ENCODE data around the gene IL1F10. TPM values are rescaled to one million over a fixed set of nuclear protein-coding genes. Genes with fewer than 3 reads are reported as not detected.

The IL1F10 gene
- total and polyA plus RNA-seq, 2 of the 8 experiments (the other 6 are each of a cell fraction or from before 2014, with no cell fraction given) = not detected

DNA sequence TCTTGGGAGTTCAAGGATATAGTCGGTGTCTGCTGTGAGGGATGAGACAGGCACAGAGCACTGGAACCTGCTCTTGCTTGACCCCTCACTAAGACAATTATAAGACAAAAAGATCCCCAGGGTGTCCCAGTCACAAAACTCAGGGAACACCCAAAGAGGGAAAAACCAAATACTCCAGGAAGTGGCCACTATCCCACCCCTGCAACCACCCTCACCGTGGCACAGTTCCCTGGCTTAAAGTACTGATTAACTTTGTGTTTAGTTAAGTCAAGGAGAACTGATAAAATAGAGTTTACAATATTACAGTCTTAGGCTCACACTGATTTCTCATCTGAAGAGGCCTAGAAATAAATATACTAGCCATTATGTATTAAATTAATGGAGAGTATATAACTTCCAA lies 28.6 kb upstream of the IL1F10 start:
- no peak overlapping the region for H3K4me3 ChIP-seq (ENCODE audit: extremely low read depth in 1 of 4, insufficient read depth in 2 of 4, low read depth in 3 of 4, low read length in 4 of 4)
- no peak overlapping the region for H3K4me2 ChIP-seq (ENCODE audit: insufficient read depth in 1 of 2, low read depth in 2 of 2, low read length in 2 of 2)
- H2AK5ac ChIP-seq (ENCODE audit: low read depth, low read length) = no peak overlapping the region
- H3K27me3 ChIP-seq (replicated peaks in 1 of 4; ENCODE audit: control insufficient read depth in 3 of 4, extremely low read depth in 1 of 4, insufficient read depth in 3 of 4, low read length in 3 of 4) = no peaks in the 10 kb centered on the region; a peak in 1 of 7 replicates
- 84% methylated on average over 2 of the region's 2 CpGs; no CpG with 5 or more reads in 1 of the 2 experiments for WGBS, 2 experiments (ENCODE audit: extremely low coverage in 1 of 2, insufficient coverage in 1 of 2, insufficient read length in 1 of 2, insufficient replicate concordance in 2 of 2, low coverage in 1 of 2, low lambda C conversion rate in 2 of 2, missing lambda C conversion rate in 1 of 2)
- no peak overlapping the region for H4K8ac ChIP-seq (ENCODE audit: extremely low read depth, insufficient read depth, low read length)
- H4K20me1 ChIP-seq (replicated peaks in 1 of 2; ENCODE audit: control insufficient read depth in 1 of 2, insufficient read depth in 2 of 2, low read length in 2 of 2) = no peaks in the 10 kb centered on the region
- H3K4me1 ChIP-seq (replicated peaks in 1 of 4; ENCODE audit: control insufficient read depth in 3 of 4, insufficient read depth in 4 of 4, low read length in 3 of 4) = no peaks in the 10 kb centered on the region
- no peak overlapping the region for H3K23ac ChIP-seq (ENCODE audit: insufficient read length)
- ChIA-PET POLR2A (ENCODE audit: partially characterized antibody) (no interaction called here), CTCF (ENCODE audit: partially characterized antibody) (no interaction called here)
- H3K14ac ChIP-seq (ENCODE audit: insufficient read length) = no peak overlapping the region
- H3K18ac ChIP-seq (ENCODE audit: extremely low read depth, low read length) = no peak overlapping the region
- no peak overlapping the region for H4K91ac ChIP-seq (replicated peaks; ENCODE audit: insufficient read length, low read length)
- no peak overlapping the region for H3K27ac ChIP-seq (ENCODE audit: low read depth, low read length)
- H3K23me2 ChIP-seq (ENCODE audit: low read depth, low read length) = no peaks in the 10 kb centered on the region
- H3K9me3 ChIP-seq (ENCODE audit: insufficient read depth in 2 of 2, low read depth in 1 of 2, low read length in 1 of 2) = no peaks in the 10 kb centered on the region
- no peak overlapping the region for H4K5ac ChIP-seq (ENCODE audit: insufficient read length, low read depth, low read length)
- H2BK20ac ChIP-seq (ENCODE audit: low read length) = no peak overlapping the region
- no peak overlapping the region for H2BK5ac ChIP-seq (ENCODE audit: low read depth, low read length)
- DNase-seq (ENCODE audit: low read depth in 1 of 2, low spot score in 2 of 2) (no peak), FAIRE-seq (no peak)
- H3K36me3 ChIP-seq (ENCODE audit: control insufficient read depth in 2 of 4, insufficient read depth in 4 of 4, low read length in 3 of 4) = no peaks in the 10 kb centered on the region
- H2BK12ac ChIP-seq (ENCODE audit: low read depth, low read length) = no peak overlapping the region
- no peaks in the 10 kb centered on the region for H3K79me1 ChIP-seq (ENCODE audit: low read depth, low read length)
- TF ChIP-seq HDAC6 (IDR thresholded peaks at IDR 0.05; ENCODE audit: low read depth, low read length) = no peak
- TF ChIP-seq SP2 (IDR thresholded peaks at IDR 0.05; ENCODE audit: low read length) = no peak
- TF ChIP-seq PHF8 (conservative IDR thresholded peaks at IDR 0.05; ENCODE audit: low read depth, low read length) = no peak
- no peak for TF ChIP-seq CBX5 (IDR thresholded peaks at IDR 0.05; ENCODE audit: low read depth, low read length)
- no peak for TF ChIP-seq RAD21 (IDR thresholded peaks at IDR 0.05 in 1 of 2, conservative IDR thresholded peaks at IDR 0.05 in 1 of 2; ENCODE audit: low read depth in 2 of 2, low read length in 2 of 2)
- no peak for TF ChIP-seq TCF12 (IDR thresholded peaks at IDR 0.05; ENCODE audit: low read depth, low read length)
- no peak for TF ChIP-seq EP300 (IDR thresholded peaks at IDR 0.05; ENCODE audit: borderline replicate concordance in 1 of 2, low read depth in 2 of 2, low read length in 2 of 2)
- TF ChIP-seq SIN3A (conservative IDR thresholded peaks at IDR 0.05 in 1 of 2, IDR thresholded peaks at IDR 0.05 in 1 of 2; ENCODE audit: low read depth in 1 of 2, low read length in 2 of 2) = no peak
- H3K4ac ChIP-seq (replicated peaks; ENCODE audit: insufficient read length, low read depth, low read length) = no peak overlapping the region
- H3K9ac ChIP-seq (replicated peaks in 1 of 4; ENCODE audit: extremely low read depth in 1 of 4, low read depth in 3 of 4, low read length in 3 of 4) = no peak overlapping the region
- no peak overlapping the region for H3K56ac ChIP-seq (replicated peaks; ENCODE audit: insufficient read length, low read depth, low read length)
- no peak overlapping the region for H2AFZ ChIP-seq (ENCODE audit: low read length)
- H2BK120ac ChIP-seq (replicated peaks; ENCODE audit: low read depth, low read length) = no peak overlapping the region
- H3K79me2 ChIP-seq (ENCODE audit: control insufficient read depth in 1 of 2, insufficient read depth in 2 of 2, low read length in 2 of 2) = no peaks in the 10 kb centered on the region
- H2BK15ac ChIP-seq (ENCODE audit: low read length) = no peak overlapping the region
